Right kidney (tissue), 9 donors: ENCODE results near the gene OR6K3.
"Not testable (repeated sequence)": the region's sequence is repeated elsewhere in the genome, so short reads cannot be mapped to it uniquely, and the experiment has no call there.

Experiments used
- DNase-seq: peaks from one replicate; pipeline ENCODE4 v3.0.0-alpha.2; 2016
- long read RNA-seq, 8 donors: transcript quantifications; one replicate each; lab custom pipeline, GENCODE V29; 2026

Gene OR6K3, protein sequence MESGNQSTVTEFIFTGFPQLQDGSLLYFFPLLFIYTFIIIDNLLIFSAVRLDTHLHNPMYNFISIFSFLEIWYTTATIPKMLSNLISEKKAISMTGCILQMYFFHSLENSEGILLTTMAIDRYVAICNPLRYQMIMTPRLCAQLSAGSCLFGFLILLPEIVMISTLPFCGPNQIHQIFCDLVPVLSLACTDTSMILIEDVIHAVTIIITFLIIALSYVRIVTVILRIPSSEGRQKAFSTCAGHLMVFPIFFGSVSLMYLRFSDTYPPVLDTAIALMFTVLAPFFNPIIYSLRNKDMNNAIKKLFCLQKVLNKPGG
- long read RNA-seq, donor 1 = 0 reads
- long read RNA-seq, donor 2 = 0 reads
- long read RNA-seq, donor 3 = 0 reads
- long read RNA-seq, donor 4 = 0 reads
- long read RNA-seq, donor 5 = 0 reads
- long read RNA-seq, donor 6 = 0 reads
- long read RNA-seq, donor 7 = 0 reads
- long read RNA-seq, donor 8 = 0 reads

DNA sequence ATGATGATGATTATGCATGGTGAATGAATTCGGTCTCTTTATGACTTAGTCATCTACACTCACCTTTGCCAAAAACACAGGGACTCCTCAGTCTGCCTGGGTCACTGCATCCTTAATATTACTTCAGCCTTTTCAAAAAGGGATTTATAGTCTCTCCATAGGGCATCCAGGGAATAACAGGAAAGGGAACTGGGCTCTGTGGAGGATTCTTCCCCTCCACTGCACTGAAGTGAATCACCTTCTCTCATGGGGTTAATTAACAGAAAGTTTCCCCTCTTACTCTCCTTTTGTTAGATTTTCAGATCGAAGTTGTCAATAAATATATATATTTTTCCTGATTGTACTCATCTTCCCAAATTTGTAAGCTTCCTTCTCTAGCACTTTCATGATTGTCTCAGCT is at the start of gene OR6K3:
TSS of gene OR6K3 (minus strand) at position 101 of the 400 bp plus-strand sequence. CDS start 2,605 bp downstream, outside the sequence.
- no peak for DNase-seq

DNA sequence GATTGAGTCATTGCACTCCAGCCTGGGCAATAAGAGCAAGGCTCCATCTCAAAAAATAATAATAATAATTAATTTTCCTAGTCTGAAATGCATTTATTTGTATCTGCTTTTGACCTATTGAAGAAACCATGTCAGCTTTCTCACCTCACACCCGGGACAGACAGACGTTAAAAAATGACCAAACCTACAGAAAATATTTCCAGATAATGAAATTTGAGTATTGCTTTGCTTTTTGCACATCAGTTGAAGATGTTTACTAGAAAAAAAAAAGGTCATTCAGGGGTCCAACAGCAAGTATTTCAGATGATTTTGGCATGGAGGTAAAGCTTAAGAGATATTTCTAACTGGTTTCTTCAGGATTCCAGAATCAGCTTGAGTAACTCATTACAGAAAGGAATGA is 33.9 kb upstream of the OR6K3 start, which contains the start of gene OR6K6:
TSS of gene OR6K6 (plus strand) at position 301 of the 400 bp plus-strand sequence. CDS start 168 bp downstream, outside the sequence.
- DNase-seq = no peak

DNA sequence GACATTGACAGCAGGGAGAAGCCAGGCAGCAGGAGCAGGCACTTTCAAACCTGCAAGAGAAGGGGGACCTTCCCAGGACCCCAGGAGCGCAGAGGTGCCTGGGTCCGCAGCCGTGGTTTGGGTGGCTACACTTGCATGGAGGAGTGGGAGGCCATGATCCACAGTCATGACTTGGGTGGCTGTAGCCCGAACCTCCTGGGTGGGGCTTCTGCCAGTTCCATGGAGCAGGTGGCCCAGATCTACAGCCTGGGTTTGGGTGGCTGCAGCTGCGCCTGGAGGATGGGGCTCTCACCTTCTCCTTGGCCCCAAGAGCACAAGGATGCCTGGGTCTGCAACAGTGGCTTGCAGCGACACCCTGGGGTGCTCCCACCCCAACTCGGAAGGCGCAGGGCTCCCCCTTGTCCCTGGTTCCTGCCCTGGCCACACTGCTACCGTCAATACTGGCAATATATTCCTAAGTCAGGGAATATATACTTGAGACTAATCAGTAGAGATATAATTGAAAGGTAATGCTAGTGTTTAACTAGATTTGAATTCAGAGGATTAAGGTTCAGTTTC is 31.7 kb upstream of the OR6K3 start:
- DNase-seq = no peak

DNA sequence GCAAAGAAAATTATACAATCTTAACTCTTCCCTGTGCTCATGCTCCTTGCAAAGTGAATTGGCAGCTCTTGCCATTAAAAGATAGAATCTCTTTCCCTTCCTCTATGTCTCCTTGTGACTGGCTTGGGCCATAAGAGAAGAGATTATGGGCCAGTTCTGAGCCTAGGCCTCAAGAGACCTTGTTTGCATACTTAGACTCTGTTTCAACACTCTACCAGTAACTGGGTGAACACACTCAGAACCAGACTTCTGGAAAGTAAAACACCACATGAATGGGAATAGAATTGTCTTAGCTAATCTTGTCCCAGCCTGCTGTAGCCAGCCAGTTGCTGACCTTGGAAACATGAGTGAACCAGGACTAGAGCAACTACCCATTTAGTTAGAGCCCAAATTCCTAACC is 15.3 kb upstream of the OR6K3 start:
- DNase-seq = no peak

DNA sequence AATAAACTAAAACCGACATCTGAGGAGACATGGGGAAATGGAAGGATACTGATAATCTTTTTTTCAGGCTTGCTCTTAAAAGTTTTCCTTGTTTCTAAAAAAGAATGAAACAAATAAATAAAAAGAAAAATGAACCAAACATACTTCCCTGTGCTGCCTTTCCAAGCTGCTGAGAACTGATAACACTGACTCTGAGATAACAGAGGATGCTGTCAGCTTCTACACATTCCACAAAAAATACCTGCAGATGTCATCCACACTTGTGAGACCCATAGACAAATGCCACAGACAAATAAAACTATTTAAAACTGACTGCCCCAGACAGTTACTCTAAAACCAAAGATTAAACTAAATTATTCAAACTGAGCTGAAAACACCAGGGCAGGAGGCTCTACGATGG is 12.0 kb upstream of the OR6K3 start:
- no peak for DNase-seq

DNA sequence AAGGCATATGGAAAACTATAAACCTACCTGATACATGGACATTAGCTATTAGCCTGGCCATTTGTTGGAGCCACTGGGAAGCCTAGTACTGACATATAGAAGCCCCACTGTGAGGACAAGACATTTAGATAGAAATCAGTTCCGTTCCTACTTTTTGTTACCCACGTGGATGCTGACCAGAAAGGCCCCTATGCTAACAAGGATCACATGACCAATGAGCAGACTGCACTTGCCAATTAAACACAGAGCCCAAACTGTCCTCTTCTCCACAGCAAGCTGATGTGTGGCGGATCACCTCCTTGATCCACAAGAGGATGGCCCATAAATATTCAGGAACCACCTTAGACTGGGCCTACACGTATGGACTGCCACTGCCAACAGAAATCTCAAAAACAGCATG is 11.2 kb upstream of the OR6K3 start:
- DNase-seq = no peak

DNA sequence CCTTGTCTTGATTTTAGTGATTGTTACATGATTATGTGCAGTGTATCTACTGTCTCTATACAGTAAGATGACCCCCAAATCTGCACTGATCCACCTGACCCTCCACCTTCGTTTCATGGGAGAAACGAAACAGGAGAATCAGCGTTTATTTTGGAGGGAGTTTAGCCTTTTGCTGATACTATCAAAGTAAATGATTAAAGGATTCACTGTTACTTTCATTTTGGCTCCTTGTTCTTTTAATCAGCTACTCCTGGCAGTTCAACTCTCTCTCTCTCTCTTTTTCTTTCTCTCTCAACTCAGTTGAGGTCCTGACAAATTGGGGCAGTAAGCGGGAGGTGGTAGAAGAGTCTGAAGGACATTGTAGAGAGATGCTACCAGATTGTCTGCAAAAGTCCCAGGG is 9.9 kb upstream of the OR6K3 start:
- no peak for DNase-seq

DNA sequence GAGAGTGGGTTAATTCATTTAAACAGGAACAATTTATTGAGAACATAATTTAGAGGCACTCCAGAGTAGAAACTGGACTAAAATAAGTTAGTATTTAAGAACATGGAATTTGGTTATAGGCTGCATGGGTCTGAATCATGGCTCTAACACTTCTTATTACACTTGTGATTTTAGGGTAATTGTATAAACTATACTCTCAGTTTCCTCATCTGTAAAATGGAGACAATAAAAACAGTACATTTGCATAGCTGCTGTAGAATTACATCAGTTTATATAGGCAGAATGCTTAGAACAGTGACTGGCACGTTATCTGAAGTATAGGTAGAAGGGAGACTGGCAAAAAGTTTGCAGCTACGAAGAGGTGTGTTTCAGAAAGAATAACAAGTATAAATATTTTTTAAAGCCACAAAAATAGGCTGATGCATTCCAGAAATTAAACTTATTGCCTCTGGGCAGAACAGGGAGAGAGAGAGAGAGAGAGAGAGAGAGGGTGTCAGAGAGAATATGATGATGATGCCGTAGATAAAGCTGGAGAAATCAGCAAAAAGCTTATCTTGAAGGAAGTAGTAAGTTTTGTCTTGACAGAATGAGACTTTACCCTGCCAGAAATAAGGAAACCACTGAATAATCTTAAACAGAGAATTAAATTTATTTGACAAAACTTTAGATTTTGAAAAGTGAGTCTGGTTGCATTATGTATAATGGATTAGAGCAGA is 8.1 kb upstream of the OR6K3 start:
- DNase-seq = no peak

DNA sequence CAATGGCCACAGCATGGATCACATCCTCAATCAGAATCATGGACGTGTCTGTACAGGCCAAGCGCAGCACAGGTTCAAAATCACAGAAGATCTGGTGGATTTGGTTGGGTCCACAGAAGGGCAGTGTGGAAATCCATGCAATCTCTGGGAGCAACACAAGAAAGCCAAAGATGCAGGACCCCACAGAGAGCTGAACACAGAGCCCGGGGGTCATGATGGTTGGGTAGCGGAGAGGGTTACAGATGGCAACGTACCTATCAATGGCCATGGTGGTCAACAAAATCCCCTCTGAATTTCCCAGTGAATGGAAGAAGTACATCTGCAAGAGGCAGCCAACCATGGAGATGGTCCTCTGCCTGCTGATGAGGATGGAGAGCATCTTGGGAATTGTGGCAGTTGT is 3.9 kb upstream of the OR6K3 start:
- no peak for DNase-seq

DNA sequence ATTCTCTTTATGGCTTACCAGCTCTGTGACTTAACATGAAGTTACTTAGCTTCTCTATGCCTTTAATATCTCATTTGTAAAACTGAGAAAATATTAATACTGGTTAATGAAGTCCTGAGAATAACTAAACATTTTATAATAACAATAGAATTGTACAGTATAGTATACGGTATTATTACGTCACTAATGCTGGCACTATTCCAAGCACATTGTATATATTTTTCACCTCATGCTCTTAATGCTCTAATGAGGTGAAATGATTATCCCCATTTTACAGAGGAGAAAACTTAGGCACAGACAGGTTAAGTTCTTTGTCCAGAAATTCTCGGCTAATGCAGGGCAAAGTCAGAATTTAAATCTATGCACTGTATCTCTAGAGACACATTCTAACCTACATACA is 856 bp downstream of the OR6K3 start:
- DNase-seq = no peak

DNA sequence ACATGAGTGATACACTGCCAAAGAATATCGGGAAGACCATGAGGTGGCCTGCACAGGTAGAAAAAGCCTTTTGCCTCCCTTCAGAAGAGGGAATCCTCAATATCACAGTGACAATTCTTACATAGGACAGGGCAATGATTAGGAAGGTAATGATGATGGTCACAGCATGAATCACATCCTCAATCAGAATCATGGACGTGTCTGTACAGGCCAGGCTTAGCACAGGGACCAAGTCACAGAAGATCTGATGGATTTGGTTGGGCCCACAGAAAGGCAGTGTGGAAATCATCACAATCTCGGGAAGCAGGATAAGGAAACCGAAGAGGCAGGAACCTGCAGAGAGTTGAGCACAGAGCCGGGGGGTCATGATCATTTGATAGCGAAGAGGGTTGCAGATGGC is 3.2 kb downstream of the OR6K3 start:
- DNase-seq = no peak

DNA sequence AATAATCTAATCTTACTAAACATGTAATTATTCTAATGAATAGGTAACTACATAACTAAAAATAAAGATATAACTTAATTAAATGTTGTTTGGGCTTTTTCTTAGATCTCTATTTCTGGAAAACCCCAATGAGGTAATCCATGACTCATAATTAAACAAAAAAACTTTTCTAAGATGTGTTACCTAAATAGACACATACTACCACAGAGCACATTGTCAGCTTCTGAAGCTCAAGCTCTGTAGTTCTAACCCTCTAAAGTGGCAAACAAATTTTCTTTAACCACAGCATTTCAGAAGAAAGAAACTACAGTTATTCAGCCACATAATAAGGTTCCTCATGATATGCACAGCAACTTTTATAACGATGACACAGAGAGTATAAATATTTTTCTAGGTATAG is 4.2 kb downstream of the OR6K3 start:
- no peak for DNase-seq

DNA sequence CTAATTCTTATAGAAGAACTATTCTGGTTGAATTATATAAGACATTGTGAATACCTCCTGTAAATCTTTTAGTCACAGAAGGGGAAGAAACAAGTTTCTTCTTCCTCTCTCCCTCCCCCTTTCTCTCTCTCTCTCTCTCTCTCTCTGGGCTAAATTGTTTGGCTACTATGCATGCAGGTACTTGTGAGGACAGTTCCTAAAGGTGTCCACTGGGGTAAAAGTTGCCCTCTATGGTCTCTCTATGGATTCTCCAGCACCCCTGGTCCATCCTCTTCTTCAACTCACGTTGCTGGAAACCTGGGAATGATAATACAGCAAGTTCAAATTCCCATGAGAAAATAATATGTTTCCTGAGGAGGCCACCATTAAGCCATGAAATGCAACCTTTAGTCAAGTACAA is 5.8 kb downstream of the OR6K3 start:
- no peak for DNase-seq

DNA sequence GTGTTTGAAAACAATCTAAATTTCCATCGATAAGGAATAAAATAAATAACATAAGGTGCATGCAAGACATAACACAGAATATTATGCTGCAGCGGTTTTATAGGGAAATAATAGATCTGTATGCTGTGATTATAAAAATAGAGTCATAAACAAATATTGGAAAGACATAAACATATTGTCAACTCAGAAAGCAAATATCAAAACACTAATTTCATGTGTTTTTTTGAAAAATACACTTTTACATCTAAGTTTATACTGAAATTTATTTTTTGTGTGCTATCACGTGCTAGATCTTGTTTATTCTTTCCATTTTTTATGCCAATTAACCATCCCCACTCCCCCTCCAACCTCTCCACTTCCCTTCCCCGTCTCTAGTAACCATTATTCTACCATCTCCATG is 9.4 kb downstream of the OR6K3 start:
- no peak for DNase-seq

DNA sequence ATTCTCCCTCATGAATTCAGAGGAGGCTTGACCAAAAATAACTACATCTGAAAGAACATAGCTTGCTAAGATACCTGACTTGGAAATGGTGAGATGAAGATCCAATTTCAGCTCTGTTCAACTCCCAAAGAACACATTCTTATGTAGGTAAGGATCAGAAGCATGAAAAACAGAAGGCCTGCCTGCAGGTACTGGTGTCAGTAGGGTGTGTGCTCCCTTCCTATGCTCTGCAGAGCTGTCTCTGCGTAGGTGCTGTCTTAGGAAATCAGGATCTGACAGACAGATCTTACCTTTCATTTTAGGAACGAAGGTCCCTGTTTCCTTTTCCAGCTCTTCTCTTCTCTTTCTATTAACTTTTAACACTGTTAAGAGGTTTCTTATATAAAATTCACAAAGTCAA is 14.4 kb downstream of the OR6K3 start:
- no peak for DNase-seq

DNA sequence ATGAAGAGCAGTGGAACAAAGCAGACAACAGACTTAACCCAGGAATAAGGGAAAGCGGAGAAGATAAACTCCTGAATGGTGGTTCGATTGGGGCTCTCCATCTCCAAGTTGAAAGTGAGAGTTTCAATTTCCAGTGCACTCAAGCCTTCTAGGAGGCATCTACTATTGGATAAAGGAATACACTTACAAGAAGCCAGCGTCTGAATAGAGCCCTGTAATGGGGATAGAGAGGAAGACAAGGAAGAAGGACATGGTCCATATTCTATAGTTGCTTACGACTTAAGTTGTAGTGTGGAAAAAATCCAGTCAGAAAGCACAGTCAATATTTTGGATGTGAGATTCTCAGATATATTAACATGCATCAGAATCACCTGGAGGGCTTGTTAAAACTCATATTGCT is 20.0 kb downstream of the OR6K3 start, which contains the start of gene OR6K2:
TSS of gene OR6K2 (minus strand) at position 101 of the 400 bp plus-strand sequence. CDS start at position 101, 0 bp downstream.
- DNase-seq = no peak

DNA sequence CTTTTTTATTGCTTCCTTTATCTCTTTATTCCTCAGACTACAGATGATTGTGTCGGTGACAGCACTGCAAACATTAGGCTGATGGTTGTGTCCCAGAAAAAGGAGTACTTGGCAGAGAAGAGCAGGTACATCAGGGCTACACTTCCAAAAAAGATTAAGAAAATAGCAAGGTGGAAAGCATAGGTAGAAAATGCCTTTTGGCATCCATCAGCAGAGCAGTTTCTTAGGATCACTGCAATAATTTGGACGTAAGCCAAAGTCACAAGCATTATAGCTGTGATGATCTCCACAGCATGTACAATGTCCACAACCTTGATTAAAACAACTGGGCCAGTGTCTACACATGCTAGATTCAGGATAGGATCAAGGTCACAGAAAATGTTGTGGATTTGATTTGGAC is 25.9 kb downstream of the OR6K3 start:
- DNase-seq = no peak

DNA sequence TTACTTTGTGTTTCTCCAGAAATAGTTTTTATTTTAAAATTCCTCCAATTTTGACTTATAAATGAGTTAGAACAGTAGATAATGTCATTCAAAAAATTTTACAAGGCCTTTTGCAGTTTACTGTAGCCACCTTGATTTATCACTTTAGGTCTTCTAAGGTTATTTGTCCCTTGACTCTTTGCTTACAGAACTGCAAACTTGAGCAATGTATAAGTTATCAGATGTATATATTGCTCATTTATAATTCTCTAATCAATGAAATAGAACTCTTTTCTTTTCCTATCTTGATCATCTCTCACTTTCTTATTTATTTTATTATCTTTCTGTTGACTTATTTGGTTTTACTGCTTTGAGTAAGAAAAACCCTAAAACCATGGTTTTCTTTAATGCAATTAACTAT is 28.2 kb downstream of the OR6K3 start:
- DNase-seq = no peak

DNA sequence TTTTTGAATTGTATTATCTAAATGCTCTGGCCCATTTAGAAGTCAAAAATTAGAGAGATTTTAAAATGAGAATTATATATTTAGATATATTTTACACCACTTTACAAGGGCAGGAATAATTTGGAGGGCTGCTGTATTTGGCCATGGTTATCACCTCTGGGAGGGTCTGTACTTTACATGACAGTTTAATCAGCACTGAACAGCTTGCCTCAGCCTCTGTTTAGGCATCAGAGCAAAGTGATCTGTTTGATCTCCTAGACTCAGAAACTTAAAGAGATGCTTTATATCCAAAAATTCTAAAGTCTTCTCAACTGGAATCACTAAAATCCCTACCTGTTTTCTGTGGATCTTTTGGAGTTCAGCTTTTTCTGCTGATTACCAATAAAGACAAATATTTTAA is 28.6 kb downstream of the OR6K3 start:
- no peak for DNase-seq

DNA sequence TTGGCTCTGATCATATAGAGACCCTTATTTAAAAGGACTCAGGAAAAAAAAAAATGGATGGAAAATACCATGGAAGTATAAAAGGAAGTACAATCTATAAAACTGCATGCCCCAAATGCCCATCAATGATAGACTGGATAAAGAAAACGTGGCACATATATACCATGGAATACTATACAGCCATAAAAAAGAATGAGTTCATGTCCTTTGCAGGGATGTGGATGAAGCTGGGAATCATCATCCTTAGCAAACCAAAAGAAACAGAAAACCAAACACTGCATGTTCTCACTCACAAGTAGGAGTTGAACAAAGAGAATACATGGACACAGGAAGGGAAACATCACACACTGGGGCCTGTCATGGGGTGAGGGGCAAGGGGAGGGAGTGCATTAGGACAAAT is 29.4 kb downstream of the OR6K3 start:
- DNase-seq = not testable (repeated sequence)

DNA sequence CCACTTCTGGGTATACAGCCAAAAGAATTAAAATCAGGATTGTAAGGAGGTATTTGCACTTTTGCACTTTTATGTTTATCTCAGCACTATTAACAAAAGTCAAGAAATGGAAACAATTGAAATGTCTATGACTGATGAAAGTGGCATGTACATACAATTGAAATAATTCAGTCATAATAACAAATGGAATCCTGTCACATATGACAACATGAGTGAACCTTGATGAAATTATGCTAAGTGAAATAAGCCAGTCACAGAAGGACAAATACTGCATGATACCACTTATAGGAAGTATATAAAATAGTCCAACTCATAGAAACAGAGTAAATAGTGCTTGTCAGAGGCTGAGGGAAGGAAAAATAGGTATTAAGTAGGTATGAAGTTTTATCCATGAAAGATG is 30.6 kb downstream of the OR6K3 start:
- DNase-seq = no peak

DNA sequence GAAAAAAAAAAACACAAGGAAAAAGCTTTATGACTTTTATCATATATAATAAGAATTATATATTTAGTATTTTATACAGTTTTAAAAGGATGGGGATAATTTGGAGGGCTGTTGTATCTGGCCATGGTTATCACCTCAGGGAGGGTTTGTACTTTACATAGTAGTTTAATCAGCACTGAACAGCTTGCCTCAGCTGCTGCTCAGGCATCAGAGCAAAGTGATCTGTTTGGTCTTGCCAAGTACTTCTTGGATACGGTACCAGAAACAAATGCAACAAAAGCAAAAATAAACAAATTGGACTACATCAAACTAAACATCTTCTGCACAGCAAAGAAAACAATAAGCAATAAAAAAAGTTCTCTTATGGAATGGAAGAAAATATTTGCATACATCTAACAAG is 31.4 kb downstream of the OR6K3 start:
- no peak for DNase-seq

DNA sequence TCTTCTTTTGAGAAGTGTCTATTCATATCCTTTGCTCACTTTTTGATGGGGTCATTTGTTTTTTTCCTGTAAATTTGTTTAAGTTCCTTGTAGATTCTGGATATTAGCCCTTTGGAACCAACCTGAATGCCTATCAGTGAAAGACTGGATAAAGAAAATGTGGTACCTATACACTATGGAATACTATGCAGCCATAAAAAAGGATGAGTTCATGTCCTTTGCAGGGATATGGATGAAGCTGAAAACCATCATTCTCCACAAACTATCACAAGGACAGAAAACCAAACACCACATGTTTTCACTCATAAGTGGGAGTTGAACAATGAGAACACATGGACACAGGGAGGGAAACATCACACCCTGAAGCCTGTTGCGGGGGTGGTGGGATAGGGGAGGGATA is 32.2 kb downstream of the OR6K3 start:
- not testable (repeated sequence) for DNase-seq
